NB4 (cell line): ENCODE measurements around the gene TMEM63A.

Source experiments
- MYC ChIP-seq: IDR thresholded peaks from 2 replicates; pipeline ENCODE4 v1.6.1; 2011; ENCODE audit warnings: low read depth, low read length
- POLR2A ChIP-seq: IDR thresholded peaks from 2 replicates; pipeline ENCODE4 v1.6.1; 2011; ENCODE audit warnings: mild to moderate bottlenecking; ENCODE audit not compliant: insufficient read length; ENCODE audit errors: extremely low read depth
- TF ChIP-seq, protein P1 (sequence below): IDR thresholded peaks from one replicate; pipeline ENCODE4 v1.5.1; 2012; ENCODE audit warnings: low read depth, low read length

DNA sequence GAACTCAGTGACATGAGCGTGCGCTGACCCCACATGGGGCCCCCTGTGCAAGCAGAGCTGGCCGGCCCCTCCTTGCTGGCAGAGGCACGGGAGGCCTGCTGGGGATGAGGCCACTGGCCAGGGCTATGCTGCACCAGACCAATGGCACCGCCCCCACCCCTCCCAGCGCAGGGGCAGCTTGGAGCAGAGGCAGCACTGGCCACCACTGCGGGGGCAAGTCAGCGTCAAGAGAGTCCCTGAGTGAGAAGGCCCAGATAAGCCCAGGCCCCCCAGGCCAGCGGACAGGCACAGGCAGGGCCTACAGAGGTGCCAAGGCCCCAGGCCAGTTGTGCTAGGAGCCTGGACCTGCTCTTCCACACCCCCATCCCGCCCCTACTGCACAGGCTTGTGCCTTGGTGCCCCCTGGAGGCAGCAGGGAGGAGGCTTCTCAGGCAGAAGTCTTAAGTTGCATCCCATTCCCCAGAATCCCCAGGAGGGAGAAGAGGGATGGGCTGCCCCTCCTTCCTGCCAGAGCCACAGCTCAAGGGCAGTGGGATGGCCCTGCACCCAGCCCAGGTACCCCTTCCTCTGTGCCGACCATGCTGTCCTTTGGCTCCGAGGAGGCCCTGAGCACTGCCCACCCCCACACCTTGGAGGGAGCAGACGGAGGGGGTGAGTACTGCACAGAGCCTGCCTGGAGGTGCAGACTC, 36.5 kb downstream of the TMEM63A start:
- no peak for TF ChIP-seq POLR2A
- TF ChIP-seq MYC: no peak
- TF ChIP-seq, protein P1, sequence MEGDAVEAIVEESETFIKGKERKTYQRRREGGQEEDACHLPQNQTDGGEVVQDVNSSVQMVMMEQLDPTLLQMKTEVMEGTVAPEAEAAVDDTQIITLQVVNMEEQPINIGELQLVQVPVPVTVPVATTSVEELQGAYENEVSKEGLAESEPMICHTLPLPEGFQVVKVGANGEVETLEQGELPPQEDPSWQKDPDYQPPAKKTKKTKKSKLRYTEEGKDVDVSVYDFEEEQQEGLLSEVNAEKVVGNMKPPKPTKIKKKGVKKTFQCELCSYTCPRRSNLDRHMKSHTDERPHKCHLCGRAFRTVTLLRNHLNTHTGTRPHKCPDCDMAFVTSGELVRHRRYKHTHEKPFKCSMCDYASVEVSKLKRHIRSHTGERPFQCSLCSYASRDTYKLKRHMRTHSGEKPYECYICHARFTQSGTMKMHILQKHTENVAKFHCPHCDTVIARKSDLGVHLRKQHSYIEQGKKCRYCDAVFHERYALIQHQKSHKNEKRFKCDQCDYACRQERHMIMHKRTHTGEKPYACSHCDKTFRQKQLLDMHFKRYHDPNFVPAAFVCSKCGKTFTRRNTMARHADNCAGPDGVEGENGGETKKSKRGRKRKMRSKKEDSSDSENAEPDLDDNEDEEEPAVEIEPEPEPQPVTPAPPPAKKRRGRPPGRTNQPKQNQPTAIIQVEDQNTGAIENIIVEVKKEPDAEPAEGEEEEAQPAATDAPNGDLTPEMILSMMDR: peak; percentile 71
